ENCODE results near the gene CCDC77.
"Not testable (repeated sequence)": the region's sequence is repeated elsewhere in the genome, so short reads cannot be mapped to it uniquely, and the experiment has no call there.

DNA sequence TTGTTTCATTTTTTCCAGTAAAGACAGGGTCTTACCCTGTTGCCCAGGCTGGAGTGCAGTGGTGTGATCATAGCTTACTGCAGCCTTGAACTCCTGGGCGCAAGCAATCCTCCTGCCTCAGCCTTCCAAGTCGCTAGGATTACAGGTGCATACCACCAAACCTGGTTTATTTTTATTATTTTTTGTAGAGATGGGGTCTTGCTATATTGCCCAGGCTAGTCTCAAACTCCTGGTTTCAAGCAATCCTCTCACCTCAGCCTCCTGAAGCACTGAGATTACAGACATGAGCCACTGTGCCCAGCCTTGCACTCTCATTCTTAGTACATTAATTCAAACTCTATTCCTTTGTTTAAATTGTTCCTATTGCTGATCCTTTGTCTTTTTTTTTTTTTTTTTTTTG is 34.3 kb downstream of the CCDC77 start:
- TF ChIP-seq, protein P1, sequence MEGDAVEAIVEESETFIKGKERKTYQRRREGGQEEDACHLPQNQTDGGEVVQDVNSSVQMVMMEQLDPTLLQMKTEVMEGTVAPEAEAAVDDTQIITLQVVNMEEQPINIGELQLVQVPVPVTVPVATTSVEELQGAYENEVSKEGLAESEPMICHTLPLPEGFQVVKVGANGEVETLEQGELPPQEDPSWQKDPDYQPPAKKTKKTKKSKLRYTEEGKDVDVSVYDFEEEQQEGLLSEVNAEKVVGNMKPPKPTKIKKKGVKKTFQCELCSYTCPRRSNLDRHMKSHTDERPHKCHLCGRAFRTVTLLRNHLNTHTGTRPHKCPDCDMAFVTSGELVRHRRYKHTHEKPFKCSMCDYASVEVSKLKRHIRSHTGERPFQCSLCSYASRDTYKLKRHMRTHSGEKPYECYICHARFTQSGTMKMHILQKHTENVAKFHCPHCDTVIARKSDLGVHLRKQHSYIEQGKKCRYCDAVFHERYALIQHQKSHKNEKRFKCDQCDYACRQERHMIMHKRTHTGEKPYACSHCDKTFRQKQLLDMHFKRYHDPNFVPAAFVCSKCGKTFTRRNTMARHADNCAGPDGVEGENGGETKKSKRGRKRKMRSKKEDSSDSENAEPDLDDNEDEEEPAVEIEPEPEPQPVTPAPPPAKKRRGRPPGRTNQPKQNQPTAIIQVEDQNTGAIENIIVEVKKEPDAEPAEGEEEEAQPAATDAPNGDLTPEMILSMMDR (IDR thresholded peaks at IDR 0.05; ENCODE audit: low read depth, low read length), result not testable (repeated sequence)
- not testable (repeated sequence) for TF ChIP-seq EZH2phosphoT487 (IDR thresholded peaks at IDR 0.05; ENCODE audit: low read depth)

All from OCI-LY3 (cell line).